Neural cell (in vitro differentiated cells): ENCODE data around the gene ZNF107. TPM values are rescaled to one million over a fixed set of nuclear protein-coding genes. Genes with fewer than 3 reads are reported as not detected.

Experiments used
- H2AFZ ChIP-seq: fragments of 200-600, 300-800 bp; sonication (generic), shearing (Covaris generic); 2 replicates; pipeline ENCODE4 v1.6.0; 2014; ENCODE audit warnings: low read depth, mild to moderate bottlenecking, antibody characterized with exemption, low read length, moderate library complexity
- H3F3A ChIP-seq: fragments of 200-600 bp; shearing (Covaris generic); 2 replicates; pipeline ENCODE4 v1.6.1; 2016; ENCODE audit warnings: mild to moderate bottlenecking, moderate library complexity, mixed read lengths, antibody characterized with exemption, low read length; ENCODE audit not compliant: insufficient read depth, poor library complexity, severe bottlenecking
- H3K27ac ChIP-seq: fragments of 200-600, 300-800 bp; sonication (generic), shearing (Covaris generic); 2 replicates; pipeline ENCODE4 v1.5.1; 2014; ENCODE audit warnings: mild to moderate bottlenecking, low read length, moderate library complexity
- H3K27me3 ChIP-seq: fragments of 300-800, 200-600 bp; sonication (generic), shearing (Covaris generic); 2 replicates; pipeline ENCODE4 v1.6.0; 2014; ENCODE audit warnings: mild to moderate bottlenecking, low read depth, low read length, moderate library complexity; ENCODE audit not compliant: insufficient read depth
- H3K36me3 ChIP-seq: fragments of 300-800, 200-600 bp; sonication (generic), shearing (Covaris generic); 2 replicates; pipeline ENCODE4 v1.5.1; 2014; ENCODE audit warnings: mild to moderate bottlenecking, antibody characterized with exemption, low read length, moderate library complexity; ENCODE audit not compliant: insufficient read depth
- H3K4me2 ChIP-seq: fragments of 300-800, 200-600 bp; sonication (generic), shearing (Covaris generic); 2 replicates; pipeline ENCODE4 v1.6.0; 2014; ENCODE audit warnings: mild to moderate bottlenecking, low read length
- H3K4me3 ChIP-seq: fragments of 300-800, 200-600 bp; sonication (generic), shearing (Covaris generic); 2 replicates; pipeline ENCODE4 v1.5.1; 2014; ENCODE audit warnings: mild to moderate bottlenecking, low read length, moderate library complexity
- H3K79me2 ChIP-seq: fragments of 200-600 bp; shearing (Covaris generic); replicated peaks from 2 replicates; pipeline ENCODE4 v1.6.0; 2014; ENCODE audit warnings: mild to moderate bottlenecking, low read length, moderate library complexity; ENCODE audit not compliant: insufficient read depth
- H3K9ac ChIP-seq: fragments of 300-800, 200-600 bp; sonication (generic), shearing (Covaris generic); 2 replicates; pipeline ENCODE4 v1.6.1; 2016; ENCODE audit warnings: mild to moderate bottlenecking, low read length, mixed read lengths
- H3K9me2 ChIP-seq: fragments of 200-600 bp; shearing (Covaris generic); 2 replicates; pipeline ENCODE4 v1.6.1; 2016; ENCODE audit warnings: mild to moderate bottlenecking, low read length, mixed read lengths; ENCODE audit not compliant: insufficient read depth
- H3K9me3 ChIP-seq: fragments of 200-600, 300-800 bp; sonication (generic), shearing (Covaris generic); 2 replicates; pipeline ENCODE4 v1.6.1; 2016; ENCODE audit warnings: mild to moderate bottlenecking, mixed run types, low read length, moderate library complexity, mixed read lengths
- H4K20me1 ChIP-seq: fragments of 200-600 bp; shearing (Covaris generic); 2 replicates; pipeline ENCODE4 v1.6.1; 2016; ENCODE audit warnings: mild to moderate bottlenecking, mixed run types; ENCODE audit not compliant: insufficient read depth
- EP300 ChIP-seq: fragments of 450-650 bp; conservative IDR thresholded peaks from 2 replicates; pipeline ENCODE4 v1.6.1; 2014; ENCODE audit warnings: antibody characterized with exemption, mild to moderate bottlenecking, moderate library complexity; ENCODE audit not compliant: poor library complexity, severe bottlenecking
- EZH2 ChIP-seq: fragments of 200-600, 300-800 bp; shearing (Covaris generic), sonication (generic); IDR thresholded peaks from 2 replicates; pipeline ENCODE4 v1.6.1; 2014; ENCODE audit warnings: antibody characterized with exemption, low read length, borderline replicate concordance, mild to moderate bottlenecking; ENCODE audit not compliant: insufficient read depth, poor library complexity, severe bottlenecking
- MXI1 ChIP-seq: fragments of 450-650 bp; conservative IDR thresholded peaks from 2 replicates; pipeline ENCODE4 v1.6.1; 2014; ENCODE audit warnings: antibody characterized with exemption, mild to moderate bottlenecking; ENCODE audit not compliant: poor library complexity, severe bottlenecking
- POLR2AphosphoS5 ChIP-seq: IDR thresholded peaks from 2 replicates; pipeline ENCODE4 v1.6.1; 2012
- RAD21 ChIP-seq: fragments of 450-650 bp; conservative IDR thresholded peaks from 2 replicates; pipeline ENCODE4 v1.6.1; 2014; ENCODE audit warnings: antibody characterized with exemption, mild to moderate bottlenecking, moderate library complexity
- SMC3 ChIP-seq: fragments of 450-650 bp; conservative IDR thresholded peaks from 2 replicates; pipeline ENCODE4 v1.6.1; 2014; ENCODE audit warnings: antibody characterized with exemption, mild to moderate bottlenecking, moderate library complexity; ENCODE audit not compliant: poor library complexity
- TAF1 ChIP-seq: IDR thresholded peaks from 2 replicates; pipeline ENCODE4 v1.6.1; 2012; ENCODE audit warnings: low read depth
- polyA plus RNA-seq: library from polyadenylated mRNA; depleted of rRNA; stranded (reverse); fragments of >200 nt; gene quantifications from 2 replicates; pipeline ENCODE4 v1.2.3, GENCODE V29; 2014
- TF ChIP-seq, protein P1 (sequence below): fragments of 450-650 bp; IDR thresholded peaks from 2 replicates; pipeline ENCODE4 v1.5.1; 2014; ENCODE audit warnings: antibody characterized with exemption, mild to moderate bottlenecking, moderate library complexity; ENCODE audit not compliant: poor library complexity, severe bottlenecking
- TF ChIP-seq, protein P2 (sequence below): IDR thresholded peaks from 2 replicates; pipeline ENCODE4 v1.6.1; 2012; ENCODE audit warnings: borderline replicate concordance

The ZNF107 gene
- polyA plus RNA-seq, 1 donor from 2014 or later, result 7.9 TPM

DNA sequence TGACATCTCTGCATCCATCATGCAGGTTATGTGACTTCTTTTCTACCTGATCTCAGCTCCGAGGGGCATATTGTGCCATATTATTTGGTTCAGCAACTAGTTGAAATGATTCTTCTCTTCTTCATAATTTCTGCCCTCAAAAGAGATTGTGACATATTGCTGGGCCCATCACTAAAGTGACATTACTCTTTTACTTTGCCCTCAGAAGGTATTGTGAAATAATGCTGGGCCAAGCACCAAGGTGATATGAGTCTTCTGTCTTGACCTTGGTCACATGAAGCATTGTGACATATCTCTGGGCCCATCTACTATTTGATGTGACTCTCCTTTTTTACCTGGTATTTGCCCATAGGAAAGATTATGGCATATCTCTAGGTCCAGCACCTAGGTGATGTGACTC is 33.9 kb upstream of the ZNF107 start:
- Histone ChIP-seq H3K79me2 (no peaks in the 10 kb centered on the region), H2AFZ (no peak overlapping the region), H3K9ac (no peak overlapping the region), H3F3A (no peaks in the 10 kb centered on the region), H3K9me3 (peaks cover 4% of the 10 kb centered on the region), H3K27me3 (no peaks in the 10 kb centered on the region), H3K27ac (no peak overlapping the region), H3K36me3 (no peaks in the 10 kb centered on the region), H3K9me2 (no peaks in the 10 kb centered on the region), H3K4me2 (no peak overlapping the region), H3K4me3 (no peak overlapping the region), H4K20me1 (no peaks in the 10 kb centered on the region)
- no peak for TF ChIP-seq SMC3
- TF ChIP-seq MXI1, result no peak
- TF ChIP-seq, protein P1, sequence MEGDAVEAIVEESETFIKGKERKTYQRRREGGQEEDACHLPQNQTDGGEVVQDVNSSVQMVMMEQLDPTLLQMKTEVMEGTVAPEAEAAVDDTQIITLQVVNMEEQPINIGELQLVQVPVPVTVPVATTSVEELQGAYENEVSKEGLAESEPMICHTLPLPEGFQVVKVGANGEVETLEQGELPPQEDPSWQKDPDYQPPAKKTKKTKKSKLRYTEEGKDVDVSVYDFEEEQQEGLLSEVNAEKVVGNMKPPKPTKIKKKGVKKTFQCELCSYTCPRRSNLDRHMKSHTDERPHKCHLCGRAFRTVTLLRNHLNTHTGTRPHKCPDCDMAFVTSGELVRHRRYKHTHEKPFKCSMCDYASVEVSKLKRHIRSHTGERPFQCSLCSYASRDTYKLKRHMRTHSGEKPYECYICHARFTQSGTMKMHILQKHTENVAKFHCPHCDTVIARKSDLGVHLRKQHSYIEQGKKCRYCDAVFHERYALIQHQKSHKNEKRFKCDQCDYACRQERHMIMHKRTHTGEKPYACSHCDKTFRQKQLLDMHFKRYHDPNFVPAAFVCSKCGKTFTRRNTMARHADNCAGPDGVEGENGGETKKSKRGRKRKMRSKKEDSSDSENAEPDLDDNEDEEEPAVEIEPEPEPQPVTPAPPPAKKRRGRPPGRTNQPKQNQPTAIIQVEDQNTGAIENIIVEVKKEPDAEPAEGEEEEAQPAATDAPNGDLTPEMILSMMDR, result no peak
- TF ChIP-seq EP300, result no peak
- no peak for TF ChIP-seq RAD21
- no peak for TF ChIP-seq POLR2AphosphoS5
- no peak for TF ChIP-seq EZH2

DNA sequence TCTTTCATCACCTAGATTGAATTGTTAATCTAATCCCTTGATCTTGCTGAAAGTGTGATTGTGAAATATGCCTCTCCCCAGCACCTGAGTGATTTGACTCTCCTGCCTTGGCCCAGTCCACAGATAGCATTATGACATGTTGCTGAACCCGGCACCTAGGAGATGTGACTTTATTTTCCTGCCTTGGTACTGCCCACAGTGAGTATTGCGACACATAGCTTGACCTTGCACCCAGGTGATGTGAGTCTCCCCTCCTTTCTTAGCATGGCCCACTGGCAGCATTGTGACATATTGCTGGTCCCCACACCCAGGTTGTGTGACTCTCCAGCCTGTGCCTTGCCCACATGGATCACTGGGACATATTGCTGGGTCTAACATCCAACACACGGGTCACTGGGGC is 32.5 kb upstream of the ZNF107 start:
- TF ChIP-seq TAF1 (no peak), MXI1 (no peak), EP300 (no peak), POLR2AphosphoS5 (no peak), SMC3 (no peak)
- TF ChIP-seq, protein P2, sequence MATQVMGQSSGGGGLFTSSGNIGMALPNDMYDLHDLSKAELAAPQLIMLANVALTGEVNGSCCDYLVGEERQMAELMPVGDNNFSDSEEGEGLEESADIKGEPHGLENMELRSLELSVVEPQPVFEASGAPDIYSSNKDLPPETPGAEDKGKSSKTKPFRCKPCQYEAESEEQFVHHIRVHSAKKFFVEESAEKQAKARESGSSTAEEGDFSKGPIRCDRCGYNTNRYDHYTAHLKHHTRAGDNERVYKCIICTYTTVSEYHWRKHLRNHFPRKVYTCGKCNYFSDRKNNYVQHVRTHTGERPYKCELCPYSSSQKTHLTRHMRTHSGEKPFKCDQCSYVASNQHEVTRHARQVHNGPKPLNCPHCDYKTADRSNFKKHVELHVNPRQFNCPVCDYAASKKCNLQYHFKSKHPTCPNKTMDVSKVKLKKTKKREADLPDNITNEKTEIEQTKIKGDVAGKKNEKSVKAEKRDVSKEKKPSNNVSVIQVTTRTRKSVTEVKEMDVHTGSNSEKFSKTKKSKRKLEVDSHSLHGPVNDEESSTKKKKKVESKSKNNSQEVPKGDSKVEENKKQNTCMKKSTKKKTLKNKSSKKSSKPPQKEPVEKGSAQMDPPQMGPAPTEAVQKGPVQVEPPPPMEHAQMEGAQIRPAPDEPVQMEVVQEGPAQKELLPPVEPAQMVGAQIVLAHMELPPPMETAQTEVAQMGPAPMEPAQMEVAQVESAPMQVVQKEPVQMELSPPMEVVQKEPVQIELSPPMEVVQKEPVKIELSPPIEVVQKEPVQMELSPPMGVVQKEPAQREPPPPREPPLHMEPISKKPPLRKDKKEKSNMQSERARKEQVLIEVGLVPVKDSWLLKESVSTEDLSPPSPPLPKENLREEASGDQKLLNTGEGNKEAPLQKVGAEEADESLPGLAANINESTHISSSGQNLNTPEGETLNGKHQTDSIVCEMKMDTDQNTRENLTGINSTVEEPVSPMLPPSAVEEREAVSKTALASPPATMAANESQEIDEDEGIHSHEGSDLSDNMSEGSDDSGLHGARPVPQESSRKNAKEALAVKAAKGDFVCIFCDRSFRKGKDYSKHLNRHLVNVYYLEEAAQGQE, result no peak
- H4K20me1 ChIP-seq, result no peaks in the 10 kb centered on the region
- H3K9me2 ChIP-seq, result no peaks in the 10 kb centered on the region
- no peaks in the 10 kb centered on the region for H3F3A ChIP-seq
- no peak overlapping the region for H3K4me3 ChIP-seq
- H2AFZ ChIP-seq, result no peak overlapping the region
- H3K79me2 ChIP-seq, result no peaks in the 10 kb centered on the region
- no peaks in the 10 kb centered on the region for H3K36me3 ChIP-seq
- no peak overlapping the region for H3K9ac ChIP-seq
- H3K27ac ChIP-seq, result no peak overlapping the region
- no peak overlapping the region for H3K4me2 ChIP-seq
- no peaks in the 10 kb centered on the region for H3K27me3 ChIP-seq
- H3K9me3 ChIP-seq, result peaks cover 4% of the 10 kb centered on the region
